Measurements from ENCODE around the gene BPGM.

DNA sequence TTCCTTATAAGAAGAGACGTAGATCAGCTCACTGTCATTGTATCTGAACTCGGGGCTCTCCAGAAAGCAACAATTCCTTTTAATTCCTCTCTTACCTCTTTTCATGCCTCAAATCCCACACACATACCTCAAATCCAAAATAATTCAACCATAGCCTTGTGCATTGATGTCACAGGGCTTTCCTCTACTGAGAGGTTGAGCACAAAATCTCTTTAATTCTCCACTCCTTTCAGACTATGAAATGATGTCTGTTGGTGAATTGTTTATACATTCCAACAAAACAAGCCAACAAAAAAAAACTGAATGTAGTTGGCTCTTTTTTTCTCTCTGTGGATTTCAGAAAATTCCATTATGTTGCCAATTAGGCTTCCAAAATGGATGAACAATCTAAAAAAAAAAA, 53.2 kb downstream of the BPGM start:
- TF ChIP-seq, protein P1, sequence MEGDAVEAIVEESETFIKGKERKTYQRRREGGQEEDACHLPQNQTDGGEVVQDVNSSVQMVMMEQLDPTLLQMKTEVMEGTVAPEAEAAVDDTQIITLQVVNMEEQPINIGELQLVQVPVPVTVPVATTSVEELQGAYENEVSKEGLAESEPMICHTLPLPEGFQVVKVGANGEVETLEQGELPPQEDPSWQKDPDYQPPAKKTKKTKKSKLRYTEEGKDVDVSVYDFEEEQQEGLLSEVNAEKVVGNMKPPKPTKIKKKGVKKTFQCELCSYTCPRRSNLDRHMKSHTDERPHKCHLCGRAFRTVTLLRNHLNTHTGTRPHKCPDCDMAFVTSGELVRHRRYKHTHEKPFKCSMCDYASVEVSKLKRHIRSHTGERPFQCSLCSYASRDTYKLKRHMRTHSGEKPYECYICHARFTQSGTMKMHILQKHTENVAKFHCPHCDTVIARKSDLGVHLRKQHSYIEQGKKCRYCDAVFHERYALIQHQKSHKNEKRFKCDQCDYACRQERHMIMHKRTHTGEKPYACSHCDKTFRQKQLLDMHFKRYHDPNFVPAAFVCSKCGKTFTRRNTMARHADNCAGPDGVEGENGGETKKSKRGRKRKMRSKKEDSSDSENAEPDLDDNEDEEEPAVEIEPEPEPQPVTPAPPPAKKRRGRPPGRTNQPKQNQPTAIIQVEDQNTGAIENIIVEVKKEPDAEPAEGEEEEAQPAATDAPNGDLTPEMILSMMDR (IDR thresholded peaks at IDR 0.05; ENCODE audit: insufficient read depth, low read length, poor library complexity, severe bottlenecking): no peak
- no peak for TF ChIP-seq EZH2phosphoT487 (conservative IDR thresholded peaks at IDR 0.05; ENCODE audit: low read length)
